Progenitor cell of endocrine pancreas (in vitro differentiated cells): ENCODE results near the gene RPL36A. TPM values are rescaled to one million over a fixed set of nuclear protein-coding genes. Genes with fewer than 3 reads are reported as not detected.
A peak's percentile ranks its signal among the peaks of the same experiment; 100 is the strongest.

Experiments used
- DNase-seq: peaks from one replicate; pipeline ENCODE4 v3.0.0; 2021; ENCODE audit warnings: low spot score; ENCODE audit not compliant: unreplicated experiment
- H3K27ac Mint-ChIP-seq: 2 replicates; pipeline ENCODE4 v1.8.0; 2021; ENCODE audit warnings: mild to moderate bottlenecking, moderate library complexity, mixed read lengths
- H3K27me3 Mint-ChIP-seq: 2 replicates; pipeline ENCODE4 v1.8.0; 2021; ENCODE audit warnings: mixed read lengths
- H3K36me3 Mint-ChIP-seq: 2 replicates; pipeline ENCODE4 v1.8.0; 2022; ENCODE audit warnings: mixed read lengths; ENCODE audit not compliant: insufficient read depth
- H3K4me1 Mint-ChIP-seq: 2 replicates; pipeline ENCODE4 v1.8.0; 2021; ENCODE audit warnings: low read depth, mixed read lengths
- H3K4me3 Mint-ChIP-seq: 2 replicates; pipeline ENCODE4 v1.8.0; 2021; ENCODE audit warnings: low read depth, mild to moderate bottlenecking, moderate library complexity, mixed read lengths
- H3K9me3 Mint-ChIP-seq: 2 replicates; pipeline ENCODE4 v1.8.0; 2021; ENCODE audit warnings: low read depth, mixed read lengths
- CTCF ChIP-seq: fragments of 200-600 bp; sonication (generic); IDR thresholded peaks from one replicate; pipeline ENCODE4 v1.5.0; 2021; ENCODE audit warnings: antibody characterized with exemption, mild to moderate bottlenecking; ENCODE audit not compliant: unreplicated experiment
- long read RNA-seq: library from polyadenylated mRNA; unstranded; transcript quantifications from one replicate; pipeline ENCODE4 v2.0.0, GENCODE V29; 2020
- total RNA-seq: library from RNA; stranded (reverse); gene quantifications from 2 replicates; pipeline ENCODE4 v1.2.1, GENCODE V29; 2021

Gene RPL36A
- 306 and 310 TPM in 2 replicates for total RNA-seq
- long read RNA-seq, transcript RPL36A-203 (5 exons, 910 nt) = major isoform, 121 of 125 reads
- long read RNA-seq, partial matches to known transcripts = 0 of 125 reads
- long read RNA-seq, other reads (novel, unspliced or antisense) = 0 of 125 reads

GRCh38 chrX:101390664-101391525 lies at the start of gene RPL36A:
TSS of gene RPL36A (plus strand) at chrX:101391011. CDS start at chrX:101391044, 33 bp downstream.
- Mint-ChIP-seq H3K27ac (peak within 1 kb of the TSS; percentile 99), H3K36me3 (peaks cover 9% of the 10 kb centered on the region), H3K4me3 (peak within 1 kb of the TSS; percentile 96), H3K27me3 (no peaks in the 10 kb centered on the region), H3K4me1 (peaks cover 3% of the 10 kb centered on the region), H3K9me3 (peaks cover 6% of the 10 kb centered on the region)
- TF ChIP-seq CTCF = peak; percentile 72
- DNase-seq = peak; percentile 66

- Mint-ChIP-seq H3K9me3 (peaks cover 9% of the 10 kb centered on the region), H3K4me1 (peaks cover 4% of the 10 kb centered on the region), H3K4me3 (peak overlapping the region; percentile 89), H3K36me3 (peaks cover 1% of the 10 kb centered on the region), H3K27me3 (no peaks in the 10 kb centered on the region), H3K27ac (no peak overlapping the region)
- TF ChIP-seq CTCF = no peak
- DNase-seq = no peak
Observed at GRCh38 chrX:101347859-101348451, 42.9 kb upstream of the RPL36A start.

GRCh38 chrX:101348452-101349192 lies 42.2 kb upstream of the RPL36A start, which contains the start of gene TIMM8A:
TSS of gene TIMM8A (minus strand) at chrX:101348742. CDS start at chrX:101348664, 78 bp downstream.
- H3K9me3 Mint-ChIP-seq = peaks cover 11% of the 10 kb centered on the region
- peaks cover 1% of the 10 kb centered on the region for H3K36me3 Mint-ChIP-seq
- peak within 1 kb of the TSS; percentile 89 for H3K4me3 Mint-ChIP-seq
- no peak for TF ChIP-seq CTCF
- no peaks in the 10 kb centered on the region for H3K27me3 Mint-ChIP-seq
- H3K4me1 Mint-ChIP-seq = peaks cover 4% of the 10 kb centered on the region
- peak; percentile 26 for DNase-seq
- peak within 1 kb of the TSS; percentile 91 for H3K27ac Mint-ChIP-seq

- no peak for TF ChIP-seq CTCF
- H3K36me3 Mint-ChIP-seq = no peaks in the 10 kb centered on the region
- no peak for DNase-seq
- H3K27me3 Mint-ChIP-seq = no peaks in the 10 kb centered on the region
- H3K4me1 Mint-ChIP-seq = peaks cover 6% of the 10 kb centered on the region
- peaks cover 9% of the 10 kb centered on the region for H3K9me3 Mint-ChIP-seq
- H3K27ac Mint-ChIP-seq = peak overlapping the region; percentile 91
- H3K4me3 Mint-ChIP-seq = peak overlapping the region; percentile 89
Observed at GRCh38 chrX:101349193-101349562, 41.6 kb upstream of the RPL36A start.
